AG09319 (cell line): Measurements from ENCODE around the gene ABCA4.

ENCODE experiments used
- DNase-seq: peaks from one replicate; pipeline ENCODE4 v3.0.0-alpha.2; 2010; ENCODE audit warnings: low read depth; ENCODE audit errors: extremely low read depth
- CTCF ChIP-seq: IDR thresholded peaks from 2 replicates; pipeline ENCODE4 v1.5.1; 2011; ENCODE audit warnings: low read depth, mild to moderate bottlenecking, inconsistent platforms, low read length, moderate library complexity

Gene ABCA4

GRCh38 chr1:94109478-94109877 is 11.5 kb downstream of the ABCA4 start:
- no peak for TF ChIP-seq CTCF
- DNase-seq: no peak

GRCh38 chr1:94107141-94107540 is 13.8 kb downstream of the ABCA4 start:
- TF ChIP-seq CTCF: no peak
- no peak for DNase-seq

DNA sequence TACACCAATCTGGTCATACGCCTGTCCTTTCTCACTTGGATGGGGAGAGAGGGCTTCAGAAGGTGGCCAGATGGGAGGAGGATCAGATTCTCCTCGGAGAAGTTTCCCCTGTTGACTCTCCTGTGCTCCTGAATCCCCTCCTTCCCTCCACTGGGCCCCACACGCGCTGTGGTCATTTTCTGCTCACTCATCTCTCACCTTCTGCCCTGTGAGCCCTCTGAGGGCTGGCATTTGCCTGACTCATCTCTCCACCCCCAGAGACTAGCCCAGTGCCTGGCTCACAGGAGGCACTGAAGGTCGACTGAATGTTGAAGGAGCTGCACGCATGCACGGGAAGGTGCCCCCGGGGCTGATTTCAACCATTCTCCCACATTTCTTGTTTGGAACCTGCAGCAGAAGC is 14.2 kb downstream of the ABCA4 start:
- TF ChIP-seq CTCF: no peak
- DNase-seq: no peak

DNA sequence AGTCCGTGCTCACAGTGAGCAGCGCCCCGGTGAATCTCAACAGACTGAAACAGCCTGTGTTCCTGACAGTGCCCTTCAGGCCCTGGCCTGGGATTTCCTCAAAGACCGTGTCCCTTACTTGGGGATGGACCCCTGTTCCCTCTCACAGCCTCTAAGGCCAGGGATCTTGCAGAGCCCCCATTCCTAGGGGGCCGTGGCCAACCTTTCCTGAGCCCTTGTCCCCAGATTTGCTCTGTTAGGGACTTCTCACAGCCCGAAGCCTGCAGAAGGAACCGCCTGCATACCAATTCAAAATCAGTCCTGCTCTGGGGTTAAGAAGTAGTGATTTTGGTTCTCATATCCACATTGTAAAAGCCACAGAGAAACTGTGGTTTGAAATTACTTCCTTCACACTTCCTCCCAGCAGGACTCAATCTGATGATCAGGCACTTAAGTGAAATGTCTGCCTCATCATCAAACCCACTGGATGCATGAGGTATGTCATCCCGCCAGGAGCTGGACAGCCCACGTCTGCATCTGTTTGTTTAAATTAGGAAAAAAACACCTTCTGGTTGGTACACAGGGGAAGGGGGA is 14.9 kb downstream of the ABCA4 start:
- TF ChIP-seq CTCF: no peak
- DNase-seq: no peak

DNA sequence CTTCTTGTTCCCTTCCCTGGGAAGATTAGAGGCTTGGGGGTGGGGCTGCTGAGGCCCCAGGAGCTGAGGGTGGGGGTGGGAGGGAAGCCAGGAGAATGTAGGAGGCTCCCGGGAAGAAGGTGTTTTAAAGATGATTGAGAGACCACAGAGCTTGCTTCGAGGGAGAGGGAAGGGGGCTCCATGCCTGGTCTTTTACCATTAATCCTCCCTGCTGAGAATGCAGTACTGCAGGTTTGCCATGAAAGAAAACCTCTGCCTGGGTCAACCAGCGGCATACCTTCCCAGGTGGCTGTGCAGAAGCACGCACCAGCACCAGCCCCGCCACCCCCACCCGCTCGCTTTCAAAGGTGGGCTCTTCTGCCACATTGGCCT is 15.4 kb downstream of the ABCA4 start:
- no peak for DNase-seq
- TF ChIP-seq CTCF: no peak

DNA sequence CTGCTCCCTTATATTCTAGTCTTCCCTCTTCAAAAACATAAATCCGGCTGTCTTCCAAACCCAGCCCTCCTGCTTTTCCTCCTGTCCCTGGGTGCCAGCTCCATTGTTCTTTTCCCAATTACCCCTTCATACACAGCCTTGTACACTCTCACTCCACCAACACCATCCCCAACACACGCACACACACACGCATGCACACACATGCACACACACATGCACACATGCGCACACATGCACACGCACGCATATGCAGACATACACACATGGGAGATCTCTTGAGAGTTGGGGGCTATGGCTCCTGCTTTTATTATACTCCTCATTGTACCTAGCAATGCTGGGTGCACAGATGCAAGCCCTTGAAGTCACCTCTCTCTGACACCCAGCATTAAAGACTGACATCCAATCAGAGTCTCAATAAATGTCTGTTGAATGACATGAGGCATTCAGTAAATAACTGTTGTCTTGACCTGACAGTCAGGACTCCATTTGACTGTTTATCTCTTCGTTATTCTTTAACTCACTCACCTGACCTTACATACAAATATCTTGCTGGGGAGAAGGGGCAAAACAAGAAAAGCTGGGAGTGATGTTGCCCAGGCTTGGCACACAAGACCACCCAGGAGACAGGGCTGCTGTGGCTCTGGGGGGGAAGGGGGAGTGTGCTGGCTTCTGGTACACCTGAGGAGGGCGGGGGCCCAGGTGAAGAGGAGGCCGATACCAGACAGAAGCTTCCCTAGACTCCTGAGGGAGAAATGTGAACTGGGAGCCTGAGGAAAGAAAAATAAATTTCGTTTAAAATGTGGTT is 16.0 kb downstream of the ABCA4 start:
- TF ChIP-seq CTCF: no peak
- DNase-seq: no peak

DNA sequence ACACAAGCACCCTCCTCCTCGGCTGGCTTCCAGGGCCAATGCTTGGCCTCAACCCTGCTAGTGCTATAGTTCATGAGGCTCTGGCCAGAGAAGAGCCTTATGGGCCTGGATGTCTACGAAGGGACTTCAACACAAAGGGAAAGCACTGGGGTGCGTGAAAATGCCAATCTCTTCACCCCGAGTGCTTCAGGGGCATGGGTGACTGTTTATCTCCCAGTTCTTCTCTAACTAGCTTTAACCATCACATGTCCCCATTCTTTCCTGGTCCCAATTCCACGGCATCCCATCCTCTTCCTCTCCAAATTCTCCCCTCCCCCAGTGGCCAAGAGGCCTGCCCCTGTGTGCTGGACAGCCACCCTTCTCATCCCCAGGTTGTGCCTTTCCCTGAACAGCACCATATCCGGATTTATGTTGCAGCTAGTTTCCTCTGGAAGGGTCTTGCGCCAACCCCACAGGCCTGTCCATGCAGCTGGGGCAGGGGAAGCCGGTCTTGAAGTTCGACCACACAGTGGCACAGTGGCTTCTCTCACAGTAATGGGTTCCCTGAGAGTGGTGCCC is 16.7 kb downstream of the ABCA4 start:
- DNase-seq: no peak
- no peak for TF ChIP-seq CTCF
